Measurements from ENCODE around the gene CNGA2.

- TF ChIP-seq POLR2AphosphoS5 (IDR thresholded peaks at IDR 0.05) (no peak), POLR2A (IDR thresholded peaks at IDR 0.05) (no peak)
Measured at GRCh38 chrX:151745651-151746050, 11.1 kb downstream of the CNGA2 start.

Measured in upper lobe of left lung (tissue), 4 donors.